Measurements from ENCODE around the gene CFL2.
"Not testable (repeated sequence)": the region's sequence is repeated elsewhere in the genome, so short reads cannot be mapped to it uniquely, and the experiment has no call there.

CFL2 gene

DNA sequence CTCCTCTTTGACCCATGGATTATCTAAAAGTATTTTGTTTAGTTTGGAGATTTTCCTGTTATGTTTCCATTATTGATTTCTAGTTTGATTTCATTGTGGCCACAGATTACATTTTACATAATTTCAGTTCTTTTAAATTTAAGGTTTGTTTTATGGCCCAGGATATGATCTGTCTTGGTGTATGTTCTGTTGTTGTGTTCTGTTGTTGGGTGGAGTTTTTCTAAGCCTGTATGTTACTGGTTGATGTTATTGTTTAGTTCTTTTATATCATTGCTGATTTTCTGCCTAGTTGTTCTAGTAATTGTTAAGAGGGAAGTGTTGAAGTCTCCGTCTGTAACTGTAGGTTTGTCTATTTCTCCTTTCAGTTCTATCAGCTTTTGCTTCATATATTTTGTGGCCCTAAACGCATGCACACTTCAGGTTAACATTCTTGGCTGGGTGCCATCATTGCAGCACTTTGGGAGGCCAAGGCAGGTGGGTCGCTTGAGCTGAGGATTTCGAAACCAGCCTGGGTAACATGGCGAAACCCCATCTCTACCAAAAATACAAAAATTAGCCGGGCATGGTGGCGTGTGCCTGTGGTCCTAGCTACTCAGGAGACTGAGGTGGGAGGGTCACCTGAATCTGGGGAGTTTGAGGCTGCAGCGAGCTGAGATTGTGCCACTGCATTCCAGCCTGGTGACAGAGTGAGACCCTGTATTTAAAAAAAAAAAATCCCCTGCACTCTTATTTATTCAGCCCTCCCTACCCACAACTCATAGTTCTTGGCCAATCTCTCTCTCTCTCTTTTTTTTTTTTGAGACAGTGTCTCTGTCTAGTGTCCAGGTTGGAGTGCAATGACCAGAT, 28.1 kb upstream of the CFL2 start:
- no peak overlapping the region for H3K9ac ChIP-seq (ENCODE audit: low read depth, low read length, poor library complexity, severe bottlenecking)
- no peak overlapping the region for H3K4me3 ChIP-seq (ENCODE audit: low read length, poor library complexity, severe bottlenecking)
- H3K79me2 ChIP-seq (ENCODE audit: insufficient read depth, low read length), result no peaks in the 10 kb centered on the region
- no peaks in the 10 kb centered on the region for H3K36me3 ChIP-seq (ENCODE audit: insufficient read depth, low read length)
- H3K9me3 ChIP-seq (ENCODE audit: insufficient read depth, low read depth, low read length), result no peaks in the 10 kb centered on the region
- H4K20me1 ChIP-seq (ENCODE audit: insufficient read depth, low read length, poor library complexity, severe bottlenecking), result no peaks in the 10 kb centered on the region
- peak overlapping the region; percentile 21 for H3K4me2 ChIP-seq (ENCODE audit: low read depth, low read length, poor library complexity, severe bottlenecking)
- TF ChIP-seq, protein P1, sequence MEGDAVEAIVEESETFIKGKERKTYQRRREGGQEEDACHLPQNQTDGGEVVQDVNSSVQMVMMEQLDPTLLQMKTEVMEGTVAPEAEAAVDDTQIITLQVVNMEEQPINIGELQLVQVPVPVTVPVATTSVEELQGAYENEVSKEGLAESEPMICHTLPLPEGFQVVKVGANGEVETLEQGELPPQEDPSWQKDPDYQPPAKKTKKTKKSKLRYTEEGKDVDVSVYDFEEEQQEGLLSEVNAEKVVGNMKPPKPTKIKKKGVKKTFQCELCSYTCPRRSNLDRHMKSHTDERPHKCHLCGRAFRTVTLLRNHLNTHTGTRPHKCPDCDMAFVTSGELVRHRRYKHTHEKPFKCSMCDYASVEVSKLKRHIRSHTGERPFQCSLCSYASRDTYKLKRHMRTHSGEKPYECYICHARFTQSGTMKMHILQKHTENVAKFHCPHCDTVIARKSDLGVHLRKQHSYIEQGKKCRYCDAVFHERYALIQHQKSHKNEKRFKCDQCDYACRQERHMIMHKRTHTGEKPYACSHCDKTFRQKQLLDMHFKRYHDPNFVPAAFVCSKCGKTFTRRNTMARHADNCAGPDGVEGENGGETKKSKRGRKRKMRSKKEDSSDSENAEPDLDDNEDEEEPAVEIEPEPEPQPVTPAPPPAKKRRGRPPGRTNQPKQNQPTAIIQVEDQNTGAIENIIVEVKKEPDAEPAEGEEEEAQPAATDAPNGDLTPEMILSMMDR (conservative IDR thresholded peaks at IDR 0.05; ENCODE audit: low read length), result no peak
- TF ChIP-seq EZH2phosphoT487 (IDR thresholded peaks at IDR 0.05; ENCODE audit: borderline replicate concordance), result no peak
- no peak overlapping the region for H2AFZ ChIP-seq (ENCODE audit: low read length)
- no peaks in the 10 kb centered on the region for H3K27me3 ChIP-seq (ENCODE audit: insufficient read depth, low read length, poor library complexity, severe bottlenecking)
- H3K4me1 ChIP-seq (ENCODE audit: insufficient read depth, low read length, poor library complexity, severe bottlenecking), result peaks cover 10% of the 10 kb centered on the region
- no peaks in the 10 kb centered on the region for H3F3A ChIP-seq (ENCODE audit: low read depth)
- no peaks in the 10 kb centered on the region for H3K9me2 ChIP-seq (replicated peaks; ENCODE audit: low read depth, low read length)

DNA sequence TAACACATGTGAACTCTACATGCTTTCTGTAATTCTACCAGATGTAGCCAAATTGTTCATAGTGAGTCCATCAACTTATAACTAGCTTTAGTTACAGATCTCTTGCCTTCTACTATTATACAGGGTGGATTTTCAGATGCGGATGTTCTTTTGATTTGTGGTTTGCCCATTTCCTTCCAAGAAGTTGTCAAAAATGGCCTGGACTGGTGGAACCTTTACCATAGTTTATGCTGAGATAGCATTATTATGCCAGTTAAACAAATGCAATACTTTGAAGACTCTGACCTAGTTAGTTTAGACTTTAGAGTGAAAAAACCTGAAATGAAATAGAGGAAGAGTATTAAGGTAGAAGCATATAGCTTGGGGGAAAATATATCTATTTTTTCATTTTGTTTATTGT, 27.4 kb upstream of the CFL2 start:
- no peak for TF ChIP-seq EZH2phosphoT487 (IDR thresholded peaks at IDR 0.05; ENCODE audit: borderline replicate concordance)
- TF ChIP-seq, protein P1 (conservative IDR thresholded peaks at IDR 0.05; ENCODE audit: low read length), result no peak
- no peak overlapping the region for H2AFZ ChIP-seq (ENCODE audit: low read length)
- no peak overlapping the region for H3K4me3 ChIP-seq (ENCODE audit: low read length, poor library complexity, severe bottlenecking)
- no peaks in the 10 kb centered on the region for H3K27me3 ChIP-seq (ENCODE audit: insufficient read depth, low read length, poor library complexity, severe bottlenecking)
- H3K9me3 ChIP-seq (ENCODE audit: insufficient read depth, low read depth, low read length), result no peaks in the 10 kb centered on the region
- H3K79me2 ChIP-seq (ENCODE audit: insufficient read depth, low read length), result no peaks in the 10 kb centered on the region
- H3F3A ChIP-seq (ENCODE audit: low read depth), result no peaks in the 10 kb centered on the region
- H3K4me1 ChIP-seq (ENCODE audit: insufficient read depth, low read length, poor library complexity, severe bottlenecking), result peaks cover 10% of the 10 kb centered on the region
- H3K36me3 ChIP-seq (ENCODE audit: insufficient read depth, low read length), result no peaks in the 10 kb centered on the region
- H4K20me1 ChIP-seq (ENCODE audit: insufficient read depth, low read length, poor library complexity, severe bottlenecking), result no peaks in the 10 kb centered on the region
- H3K9me2 ChIP-seq (replicated peaks; ENCODE audit: low read depth, low read length), result no peaks in the 10 kb centered on the region
- no peak overlapping the region for H3K9ac ChIP-seq (ENCODE audit: low read depth, low read length, poor library complexity, severe bottlenecking)
- H3K4me2 ChIP-seq (ENCODE audit: low read depth, low read length, poor library complexity, severe bottlenecking), result peak overlapping the region; percentile 21

DNA sequence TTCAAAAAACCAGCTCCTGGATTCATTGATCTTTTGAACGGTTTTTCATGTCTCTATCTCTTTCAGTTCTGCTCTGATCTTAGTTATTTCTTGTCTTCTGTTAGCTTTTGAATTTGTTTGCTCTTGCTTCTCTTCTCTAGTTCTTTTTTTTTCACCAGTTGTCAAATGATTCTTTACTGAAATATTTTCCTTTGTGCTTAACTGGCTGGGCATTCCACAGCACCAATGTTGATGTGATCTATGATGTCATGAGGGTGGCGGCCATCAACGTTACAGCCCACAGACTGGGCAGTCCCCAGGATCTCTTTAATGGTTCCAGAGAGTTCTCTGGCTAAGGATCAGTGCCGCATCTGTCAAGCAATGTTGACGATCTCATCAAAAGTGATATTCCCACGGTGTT, 25.7 kb upstream of the CFL2 start:
- peaks cover 10% of the 10 kb centered on the region for H3K4me1 ChIP-seq (ENCODE audit: insufficient read depth, low read length, poor library complexity, severe bottlenecking)
- H3K4me3 ChIP-seq (ENCODE audit: low read length, poor library complexity, severe bottlenecking); H4K20me1 ChIP-seq (ENCODE audit: insufficient read depth, low read length, poor library complexity, severe bottlenecking); H2AFZ ChIP-seq (ENCODE audit: low read length); H3K27me3 ChIP-seq (ENCODE audit: insufficient read depth, low read length, poor library complexity, severe bottlenecking); H3K9me3 ChIP-seq (ENCODE audit: insufficient read depth, low read depth, low read length); H3K79me2 ChIP-seq (ENCODE audit: insufficient read depth, low read length); H3K9ac ChIP-seq (ENCODE audit: low read depth, low read length, poor library complexity, severe bottlenecking); H3K9me2 ChIP-seq (replicated peaks; ENCODE audit: low read depth, low read length); H3F3A ChIP-seq (ENCODE audit: low read depth); H3K4me2 ChIP-seq (ENCODE audit: low read depth, low read length, poor library complexity, severe bottlenecking); H3K36me3 ChIP-seq (ENCODE audit: insufficient read depth, low read length): not testable (repeated sequence)

DNA sequence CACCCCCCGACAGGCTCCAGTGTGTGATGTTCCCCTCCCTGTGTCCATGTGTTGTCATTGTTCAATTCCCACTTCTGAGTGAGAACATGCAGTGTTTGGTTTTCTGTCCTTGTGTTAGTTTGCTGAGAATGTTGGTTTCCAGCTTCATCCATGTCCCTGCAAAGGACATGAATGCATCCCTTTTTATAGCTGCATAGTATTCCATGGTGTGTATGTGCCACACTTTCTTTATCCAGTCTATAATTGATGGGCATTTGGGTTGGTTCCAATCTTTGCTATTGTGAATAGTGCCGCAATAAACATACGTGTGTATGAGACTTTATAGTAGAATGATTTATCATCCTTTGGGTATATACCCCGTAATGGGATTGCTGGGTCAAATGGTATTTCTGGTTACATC, 22.7 kb upstream of the CFL2 start:
- not testable (repeated sequence) for H3K9me2 ChIP-seq (replicated peaks; ENCODE audit: low read depth, low read length); H3K9me3 ChIP-seq (ENCODE audit: insufficient read depth, low read depth, low read length); H3K9ac ChIP-seq (ENCODE audit: low read depth, low read length, poor library complexity, severe bottlenecking); H3K27me3 ChIP-seq (ENCODE audit: insufficient read depth, low read length, poor library complexity, severe bottlenecking); H3K4me2 ChIP-seq (ENCODE audit: low read depth, low read length, poor library complexity, severe bottlenecking); H3F3A ChIP-seq (ENCODE audit: low read depth); H3K79me2 ChIP-seq (ENCODE audit: insufficient read depth, low read length); H3K4me3 ChIP-seq (ENCODE audit: low read length, poor library complexity, severe bottlenecking); H4K20me1 ChIP-seq (ENCODE audit: insufficient read depth, low read length, poor library complexity, severe bottlenecking); H2AFZ ChIP-seq (ENCODE audit: low read length); H3K36me3 ChIP-seq (ENCODE audit: insufficient read depth, low read length); H3K4me1 ChIP-seq (ENCODE audit: insufficient read depth, low read length, poor library complexity, severe bottlenecking)
